HL-60 (cell line): Measurements from ENCODE around the gene FUNDC2.

ENCODE experiments used
- DNase-seq, 2 experiments: peaks; one replicate each; pipeline ENCODE4 v3.0.0-alpha.2; 2010 to 2020; ENCODE audit warnings: low read depth in 1 of 2, low spot score in 1 of 2
- H3K27ac ChIP-seq: fragments of 250-450 bp; sonication (Bioruptor Pico); replicated peaks from 2 replicates; pipeline ENCODE4 v1.5.1; 2020; ENCODE audit warnings: mild to moderate bottlenecking, moderate library complexity
- H3K27me3 ChIP-seq: fragments of 250-450 bp; sonication (Bioruptor Pico); 2 replicates; pipeline ENCODE4 v1.5.1; 2021; ENCODE audit warnings: mild to moderate bottlenecking, moderate library complexity; ENCODE audit not compliant: insufficient read depth, poor library complexity, severe bottlenecking
- H3K4me3 ChIP-seq: replicated peaks from 2 replicates; pipeline ENCODE4 v1.5.1; 2011; ENCODE audit warnings: mild to moderate bottlenecking, control low read depth, low read length; ENCODE audit not compliant: insufficient read depth
- CTCF ChIP-seq: IDR thresholded peaks from one replicate; pipeline ENCODE4 v1.5.1; 2011; ENCODE audit warnings: low read length, control low read depth, inconsistent platforms; ENCODE audit not compliant: insufficient read depth
- GABPA ChIP-seq: IDR thresholded peaks from 2 replicates; pipeline ENCODE4 v1.6.1; 2012; ENCODE audit warnings: low read depth
- POLR2AphosphoS5 ChIP-seq: IDR thresholded peaks from 2 replicates; pipeline ENCODE4 v1.6.1; 2012; ENCODE audit warnings: low read depth
- REST ChIP-seq: IDR thresholded peaks from 2 replicates; pipeline ENCODE4 v1.6.1; 2012; ENCODE audit warnings: low read depth; ENCODE audit not compliant: insufficient replicate concordance
- SPI1 ChIP-seq: IDR thresholded peaks from 2 replicates; pipeline ENCODE4 v1.6.1; 2012; ENCODE audit warnings: low read depth, mild to moderate bottlenecking, borderline replicate concordance

Gene FUNDC2

GRCh38 chrX:155028129-155028528, 1.5 kb downstream of the FUNDC2 start:
- Histone ChIP-seq H3K27me3 (no peaks in the 10 kb centered on the region), H3K4me3 (peak overlapping the region; percentile 60), H3K27ac (peak overlapping the region; percentile 94)
- no peak for DNase-seq
- TF ChIP-seq REST (no peak), SPI1 (no peak), CTCF (no peak), GABPA (no peak), POLR2AphosphoS5 (no peak)

- Histone ChIP-seq H3K27me3 (no peaks in the 10 kb centered on the region), H3K4me3 (no peak overlapping the region), H3K27ac (no peak overlapping the region)
- no peak for DNase-seq
- TF ChIP-seq GABPA = no peak
- TF ChIP-seq CTCF = no peak
- TF ChIP-seq REST = no peak
- no peak for TF ChIP-seq SPI1
- no peak for TF ChIP-seq POLR2AphosphoS5
Observed at GRCh38 chrX:155028877-155029291, 2.2 kb downstream of the FUNDC2 start.

GRCh38 chrX:155031657-155032056, 5.0 kb downstream of the FUNDC2 start:
- no peak for DNase-seq
- H3K27ac ChIP-seq = no peak overlapping the region
- TF ChIP-seq SPI1 = no peak
- TF ChIP-seq POLR2AphosphoS5 = no peak
- TF ChIP-seq CTCF = no peak
- TF ChIP-seq GABPA = no peak
- no peak for TF ChIP-seq REST

More at GRCh38 chrX:155031657-155032056, 5.0 kb downstream of the FUNDC2 start:
- no peak overlapping the region for H3K4me3 ChIP-seq
- H3K27me3 ChIP-seq = no peaks in the 10 kb centered on the region
